Measurements from ENCODE around the gene ANKRD40. TPM values are rescaled to one million over a fixed set of nuclear protein-coding genes. Genes with fewer than 3 reads are reported as not detected.

ANKRD40 gene
- total and polyA plus RNA-seq, 2 donors from 2014 or later: 15.8 to 37.6 TPM

DNA sequence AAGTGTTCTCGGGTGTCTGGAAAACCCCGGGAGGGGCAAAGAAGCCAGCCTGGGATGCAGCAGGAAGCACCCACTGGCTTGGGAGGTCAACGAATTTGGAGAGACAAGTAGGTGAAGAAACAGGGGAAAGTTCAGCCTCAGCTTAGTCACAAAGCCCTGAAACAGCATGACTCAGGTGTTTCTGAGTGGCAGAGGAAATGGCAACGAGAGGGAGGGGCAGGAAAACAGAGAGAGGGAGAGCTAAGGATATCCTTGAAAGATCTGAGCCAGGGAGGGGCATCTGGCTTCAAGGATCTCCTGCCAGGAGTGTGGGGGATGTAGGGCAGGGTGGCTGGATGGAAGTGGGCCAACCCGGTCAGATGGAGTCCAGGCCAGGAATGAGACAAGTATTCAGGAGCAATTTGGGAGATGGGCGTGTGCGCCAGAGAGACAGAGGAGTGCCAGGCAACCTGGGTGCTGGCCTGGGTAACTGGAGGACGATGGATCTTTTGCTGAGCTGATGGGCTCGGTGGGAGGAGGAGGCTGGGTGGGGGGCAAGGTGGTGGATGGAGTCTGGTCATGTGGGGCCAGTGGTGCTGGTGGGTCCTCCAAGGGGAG is 45.8 kb downstream of the ANKRD40 start:
- intact Hi-C loops (cut with DNase I): no loop called here
- no peak for FAIRE-seq
- Histone ChIP-seq H3K27me3 (ENCODE audit: control insufficient read depth, insufficient read depth, low read length) (no peaks in the 10 kb centered on the region), H3K36me3 (ENCODE audit: control insufficient read depth in 2 of 3, insufficient read depth in 3 of 3, low read length in 3 of 3) (no peaks in the 10 kb centered on the region), H3K9me3 (ENCODE audit: control insufficient read depth in 2 of 3, insufficient read depth in 1 of 3, low read length in 3 of 3) (no peaks in the 10 kb centered on the region), H3K4me1 (ENCODE audit: control insufficient read depth in 2 of 3, insufficient read depth in 2 of 3, low read depth in 1 of 3, low read length in 3 of 3) (peaks cover 0 to 25% (median 24%) of the 10 kb centered on the region in 3 donors), H3K4me3 (ENCODE audit: low read length in 3 of 3) (no peak overlapping the region), H3K27ac (ENCODE audit: low read depth in 2 of 2, low read length in 2 of 2) (peak overlapping the region; percentile 62 to 63), H3K9ac (ENCODE audit: low read length in 3 of 3) (no peak overlapping the region)
- TF ChIP-seq, protein P1, sequence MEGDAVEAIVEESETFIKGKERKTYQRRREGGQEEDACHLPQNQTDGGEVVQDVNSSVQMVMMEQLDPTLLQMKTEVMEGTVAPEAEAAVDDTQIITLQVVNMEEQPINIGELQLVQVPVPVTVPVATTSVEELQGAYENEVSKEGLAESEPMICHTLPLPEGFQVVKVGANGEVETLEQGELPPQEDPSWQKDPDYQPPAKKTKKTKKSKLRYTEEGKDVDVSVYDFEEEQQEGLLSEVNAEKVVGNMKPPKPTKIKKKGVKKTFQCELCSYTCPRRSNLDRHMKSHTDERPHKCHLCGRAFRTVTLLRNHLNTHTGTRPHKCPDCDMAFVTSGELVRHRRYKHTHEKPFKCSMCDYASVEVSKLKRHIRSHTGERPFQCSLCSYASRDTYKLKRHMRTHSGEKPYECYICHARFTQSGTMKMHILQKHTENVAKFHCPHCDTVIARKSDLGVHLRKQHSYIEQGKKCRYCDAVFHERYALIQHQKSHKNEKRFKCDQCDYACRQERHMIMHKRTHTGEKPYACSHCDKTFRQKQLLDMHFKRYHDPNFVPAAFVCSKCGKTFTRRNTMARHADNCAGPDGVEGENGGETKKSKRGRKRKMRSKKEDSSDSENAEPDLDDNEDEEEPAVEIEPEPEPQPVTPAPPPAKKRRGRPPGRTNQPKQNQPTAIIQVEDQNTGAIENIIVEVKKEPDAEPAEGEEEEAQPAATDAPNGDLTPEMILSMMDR (IDR thresholded peaks at IDR 0.05; ENCODE audit: borderline replicate concordance, extremely low read depth, insufficient read depth): no peak
- peak in 4 of 5 donors; percentile 48 to 89 (median 76) for DNase-seq

DNA sequence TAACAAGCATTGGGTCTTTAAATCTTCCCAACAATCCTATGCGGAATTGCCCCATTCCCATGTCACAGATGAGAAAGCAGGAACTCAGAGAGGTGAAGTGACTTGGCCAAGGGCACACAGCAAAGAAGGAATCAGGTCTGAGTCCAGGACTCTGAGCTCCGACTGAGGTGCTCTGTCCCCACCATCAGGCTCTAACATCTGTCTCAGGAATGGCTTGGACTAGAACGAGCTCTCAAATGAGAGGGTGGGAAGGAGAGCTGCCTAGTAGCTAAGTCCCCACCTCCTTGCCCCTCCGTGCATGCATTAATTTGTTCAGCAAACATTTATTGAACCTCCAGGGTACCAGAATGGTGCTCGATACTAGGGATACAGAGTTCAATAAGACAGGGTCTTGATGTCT is 46.4 kb downstream of the ANKRD40 start:
- no peak for FAIRE-seq

DNA sequence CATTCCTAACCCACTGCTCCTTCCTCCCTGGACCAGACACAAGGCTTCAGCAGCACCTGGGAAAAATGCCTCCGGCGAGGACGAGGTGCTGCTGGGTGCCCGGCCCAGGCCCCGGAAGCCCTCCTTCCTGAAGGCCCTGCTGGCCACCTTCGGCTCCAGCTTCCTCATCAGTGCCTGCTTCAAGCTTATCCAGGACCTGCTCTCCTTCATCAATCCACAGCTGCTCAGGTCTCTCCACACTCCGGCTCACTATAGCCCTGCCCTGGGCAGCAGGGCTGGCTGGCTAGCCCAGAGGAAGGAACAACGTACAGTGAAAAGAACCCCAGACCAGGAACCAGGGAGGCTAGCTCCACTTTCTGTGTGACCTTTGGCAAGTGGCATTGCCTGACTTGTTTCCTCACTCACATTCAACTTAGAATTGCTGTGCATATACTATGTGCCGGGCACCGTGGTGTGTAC is 46.8 kb downstream of the ANKRD40 start:
- DNase-seq (peak in 1 of 5 donors; percentile 57), FAIRE-seq (no peak)
- TF ChIP-seq, protein P1 (IDR thresholded peaks at IDR 0.05; ENCODE audit: borderline replicate concordance, extremely low read depth, insufficient read depth): no peak
- H3K27me3 ChIP-seq (ENCODE audit: control insufficient read depth, insufficient read depth, low read length): no peaks in the 10 kb centered on the region
- H3K36me3 ChIP-seq (ENCODE audit: control insufficient read depth in 2 of 3, insufficient read depth in 3 of 3, low read length in 3 of 3): no peaks in the 10 kb centered on the region
- no peak overlapping the region for H3K9ac ChIP-seq (ENCODE audit: low read length in 3 of 3)
- no peaks in the 10 kb centered on the region for H3K9me3 ChIP-seq (ENCODE audit: control insufficient read depth in 2 of 3, insufficient read depth in 1 of 3, low read length in 3 of 3)
- H3K4me1 ChIP-seq (ENCODE audit: control insufficient read depth in 2 of 3, insufficient read depth in 2 of 3, low read depth in 1 of 3, low read length in 3 of 3): peaks cover 0 to 25% (median 24%) of the 10 kb centered on the region in 3 donors
- intact Hi-C loops (cut with DNase I): no loop called here
- H3K4me3 ChIP-seq (ENCODE audit: low read length in 3 of 3): no peak overlapping the region
- peak overlapping the region; percentile 45 to 63 for H3K27ac ChIP-seq (ENCODE audit: low read depth in 2 of 2, low read length in 2 of 2)

More for the DNA sequence above, 46.4 kb downstream of the ANKRD40 start:
- Histone ChIP-seq H3K4me1 (ENCODE audit: control insufficient read depth in 2 of 3, insufficient read depth in 2 of 3, low read depth in 1 of 3, low read length in 3 of 3) (peaks cover 0 to 25% (median 24%) of the 10 kb centered on the region in 3 donors), H3K36me3 (ENCODE audit: control insufficient read depth in 2 of 3, insufficient read depth in 3 of 3, low read length in 3 of 3) (no peaks in the 10 kb centered on the region), H3K9me3 (ENCODE audit: control insufficient read depth in 2 of 3, insufficient read depth in 1 of 3, low read length in 3 of 3) (no peaks in the 10 kb centered on the region), H3K4me3 (ENCODE audit: low read length in 3 of 3) (no peak overlapping the region), H3K27ac (ENCODE audit: low read depth in 2 of 2, low read length in 2 of 2) (peak overlapping the region; percentile 23 to 63), H3K27me3 (ENCODE audit: control insufficient read depth, insufficient read depth, low read length) (no peaks in the 10 kb centered on the region), H3K9ac (ENCODE audit: low read length in 3 of 3) (no peak overlapping the region)
- DNase-seq: peak in 1 of 5 donors; percentile 22
- TF ChIP-seq, protein P1 (IDR thresholded peaks at IDR 0.05; ENCODE audit: borderline replicate concordance, extremely low read depth, insufficient read depth): no peak
- intact Hi-C loops (cut with DNase I): no loop called here

Measured in kidney (tissue), 14 donors.